Dermis blood vessel endothelial cell (primary cell): ENCODE results near the gene TMEM53. TPM values are rescaled to one million over a fixed set of nuclear protein-coding genes. Genes with fewer than 3 reads are reported as not detected.

ENCODE experiments used
- total RNA-seq: library from RNA; depleted of rRNA; stranded (reverse); fragments of >200 nt; gene quantifications from 2 replicates; pipeline ENCODE4 v1.2.3, GENCODE V29; 2014

TMEM53 gene
- total RNA-seq, 1 donor from 2014 or later, result 4.4 TPM

Other genes starting within 250 kb of the TMEM53 start
- not detected in 2 replicates for gene ARMH1, start 233 bp upstream of the TMEM53 start, total RNA-seq
- gene RNU5D-1, start 56.7 kb upstream of the TMEM53 start, total RNA-seq, result not detected in 2 replicates
- 11.7 and 45.5 TPM in 2 replicates for gene KIF2C, start 65.4 kb upstream of the TMEM53 start, total RNA-seq
- gene RPS8, start 101.1 kb upstream of the TMEM53 start, total RNA-seq, result 1,197 and 2,124 TPM in 2 replicates
- not detected in 2 replicates for gene BEST4, start 113.7 kb upstream of the TMEM53 start, total RNA-seq
- 18.8 and 43.1 TPM in 2 replicates for gene PLK3, start 125.9 kb upstream of the TMEM53 start, total RNA-seq
- 0.14 TPM in 1 of 2 replicates, not detected in the other for gene DYNLT4, start 132.9 kb upstream of the TMEM53 start, total RNA-seq
- 7.0 and 8.5 TPM in 2 replicates for gene BTBD19, start 134.0 kb upstream of the TMEM53 start, total RNA-seq
- under 0.01 and 0.05 TPM in 2 replicates for gene PTCH2, start 168.8 kb upstream of the TMEM53 start, total RNA-seq